ENCODE data around the gene C16orf74. TPM values are rescaled to one million over a fixed set of nuclear protein-coding genes. Genes with fewer than 3 reads are reported as not detected.
A peak's percentile ranks its signal among the peaks of the same experiment; 100 is the strongest.

The C16orf74 gene
- total RNA-seq, 1 donor from 2014 or later, result 0.30 TPM

DNA sequence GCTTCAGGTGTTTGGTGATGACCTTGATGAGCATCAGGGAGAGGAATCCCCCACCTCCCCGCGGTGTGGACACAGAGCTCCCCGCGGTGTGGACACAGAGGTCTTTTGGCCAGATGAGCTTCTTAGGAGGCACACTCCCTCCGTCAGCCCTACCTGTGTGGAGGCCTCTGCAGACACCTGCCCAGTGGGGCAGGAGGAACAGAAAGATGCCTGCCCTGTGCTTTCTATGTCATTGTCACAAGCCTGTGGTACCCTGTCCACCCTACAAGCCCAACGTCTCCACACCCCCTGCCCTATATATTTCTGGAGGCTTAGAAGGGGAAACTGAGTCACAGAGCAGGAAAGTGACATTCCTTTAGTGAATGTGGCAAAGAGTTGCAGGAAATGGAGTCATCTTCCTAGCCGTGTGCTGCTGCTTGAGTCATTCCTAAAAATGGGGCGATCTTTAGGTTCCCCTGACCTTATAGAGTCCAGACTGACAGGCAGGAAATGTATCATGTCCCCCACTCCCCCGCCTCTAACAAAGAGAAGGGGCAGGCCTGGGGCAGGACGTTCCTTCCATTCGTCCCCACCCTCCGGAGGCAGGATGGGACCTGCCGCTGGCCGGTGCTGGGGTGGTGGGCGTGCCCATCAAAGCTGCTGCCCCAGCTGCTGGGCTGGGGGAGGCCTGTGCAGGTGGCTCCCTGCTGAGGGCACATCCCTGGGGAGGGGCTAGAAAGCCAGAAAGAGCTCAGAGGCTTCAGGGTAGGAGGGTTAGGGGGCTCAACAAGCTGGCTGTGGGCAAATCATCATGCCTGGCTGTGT is 1.0 kb upstream of the C16orf74 start:
- DNase-seq (ENCODE audit: low spot score), result no peak
- no peak for ATAC-seq

DNA sequence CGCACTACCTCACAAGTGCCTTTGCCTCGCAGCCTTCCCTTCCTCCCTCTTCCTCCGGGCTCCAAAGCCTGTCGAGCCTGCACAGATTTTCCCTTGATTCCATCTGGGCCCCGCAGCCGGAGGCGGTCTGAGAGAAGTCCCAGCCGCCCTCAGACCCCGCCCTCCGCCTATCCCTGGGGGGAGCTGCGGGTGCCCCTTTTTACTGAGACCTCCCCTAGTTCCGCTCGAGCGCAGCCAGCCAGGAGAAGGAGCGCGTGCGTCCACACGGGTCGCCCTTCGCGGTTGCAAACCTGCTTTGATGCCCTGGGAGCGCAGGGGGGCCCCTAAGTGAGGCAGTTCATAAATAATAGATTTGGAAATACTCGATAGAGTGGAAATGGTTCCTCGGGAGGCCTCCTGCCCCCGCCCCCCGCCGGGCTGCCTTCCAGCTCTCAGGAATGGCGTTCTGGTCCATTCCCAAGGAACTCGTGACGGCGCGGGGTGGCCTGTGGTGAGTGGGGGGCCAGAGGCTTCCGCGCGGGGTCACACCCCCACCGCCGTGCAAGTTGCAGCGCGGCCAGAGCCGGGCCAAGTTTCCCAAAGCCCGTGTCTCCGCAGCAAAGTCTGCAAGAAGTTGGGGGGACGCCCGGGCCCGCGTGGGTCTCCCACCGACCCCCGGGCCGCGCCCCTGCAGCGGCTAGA is 610 bp downstream of the C16orf74 start:
- no peak for DNase-seq (ENCODE audit: low spot score)
- ATAC-seq, result no peak

DNA sequence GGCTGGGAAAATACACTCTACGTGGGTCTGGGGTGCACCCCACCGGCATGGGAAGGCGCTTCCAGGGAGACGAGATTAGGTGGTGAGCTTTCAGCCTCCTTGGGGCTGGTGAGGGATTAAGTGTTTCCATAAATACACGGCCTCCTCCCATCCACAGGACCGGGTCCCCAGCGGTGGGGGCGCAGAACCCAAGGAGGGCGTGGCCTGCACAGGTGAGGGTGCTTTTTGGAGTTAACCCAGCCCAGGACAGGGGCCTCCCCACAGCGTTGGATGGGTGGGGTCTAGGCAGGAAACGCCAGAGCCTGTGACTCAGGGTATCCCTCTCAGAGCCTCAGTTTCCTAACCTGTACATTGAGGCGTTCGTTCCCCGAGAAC is 1.1 kb downstream of the C16orf74 start:
- ATAC-seq (no peak), DNase-seq (ENCODE audit: low spot score) (no peak)

DNA sequence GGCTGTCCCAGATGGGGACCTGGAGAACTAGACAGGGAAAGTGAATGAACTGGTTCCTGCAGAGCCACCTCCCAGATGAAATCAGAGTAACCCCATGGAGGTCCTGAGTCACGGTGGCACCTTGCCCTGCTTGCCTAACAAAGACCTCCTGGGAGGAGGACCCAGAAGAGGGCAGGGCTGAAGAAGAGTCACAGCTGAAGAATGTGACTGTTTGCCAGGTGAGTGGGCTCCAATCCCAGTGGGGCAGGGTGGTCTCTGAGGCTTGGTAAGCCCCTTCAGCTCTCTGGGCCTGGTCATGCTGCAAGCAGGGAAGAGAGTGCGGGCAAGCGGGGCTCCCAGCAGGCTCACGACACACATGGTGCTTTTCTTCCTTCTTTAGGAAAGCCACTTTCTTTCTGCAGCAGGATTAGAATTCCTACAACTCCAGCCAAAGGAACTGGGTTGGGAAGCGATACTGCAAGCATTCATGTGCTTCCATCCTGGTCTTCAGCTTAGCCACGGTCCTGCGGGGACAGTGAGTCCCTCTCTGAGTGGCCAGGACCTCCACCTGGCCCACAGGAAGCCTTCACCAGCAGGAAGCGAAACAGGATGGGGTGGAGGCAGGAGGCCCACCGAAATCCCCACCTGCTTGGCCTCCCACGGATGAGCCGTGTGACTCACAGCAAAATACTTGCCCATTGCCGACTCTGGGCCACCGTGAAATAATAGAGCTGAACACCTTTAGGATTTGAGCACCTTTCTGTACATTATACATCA is 4.3 kb downstream of the C16orf74 start:
- ATAC-seq (no peak), DNase-seq (ENCODE audit: low spot score) (no peak)

DNA sequence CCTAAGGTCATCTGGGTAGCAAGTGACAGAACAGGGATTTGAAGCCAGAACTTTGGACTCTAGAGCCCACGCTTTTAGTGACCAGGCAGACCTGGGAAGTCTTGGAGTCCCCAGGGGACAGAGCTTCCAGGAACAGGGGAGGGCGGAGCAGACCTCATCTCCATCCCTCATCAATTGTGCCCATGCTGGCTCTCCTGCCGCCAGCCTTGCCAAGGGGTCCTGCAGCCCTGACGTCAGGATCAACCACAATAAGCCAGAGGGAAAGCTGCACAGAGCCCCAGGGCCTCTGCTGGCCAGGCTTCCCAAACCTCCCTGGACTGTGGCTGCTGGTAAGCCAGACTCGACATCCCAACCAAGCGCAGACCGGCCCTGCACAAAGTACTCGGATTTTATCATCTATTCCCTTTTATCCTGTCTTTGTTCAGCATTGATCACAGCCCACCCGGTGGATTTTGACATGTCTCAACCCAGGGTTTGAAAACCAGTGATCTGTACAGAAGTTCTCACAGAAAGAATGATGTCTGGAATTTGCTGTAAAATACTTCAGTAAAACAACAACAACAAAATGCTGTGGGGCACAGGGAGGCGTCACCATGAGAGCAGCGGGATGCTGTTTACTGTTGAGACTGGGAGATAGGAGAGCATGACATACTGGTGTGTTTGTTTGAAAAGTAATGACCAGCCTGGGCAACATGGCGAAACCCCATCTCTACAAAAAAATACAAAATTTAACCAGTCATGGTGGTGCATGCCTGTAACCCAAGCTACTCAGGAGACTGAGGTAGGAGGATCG is 11.8 kb downstream of the C16orf74 start:
- ATAC-seq, result no peak
- no peak for DNase-seq (ENCODE audit: low spot score)

DNA sequence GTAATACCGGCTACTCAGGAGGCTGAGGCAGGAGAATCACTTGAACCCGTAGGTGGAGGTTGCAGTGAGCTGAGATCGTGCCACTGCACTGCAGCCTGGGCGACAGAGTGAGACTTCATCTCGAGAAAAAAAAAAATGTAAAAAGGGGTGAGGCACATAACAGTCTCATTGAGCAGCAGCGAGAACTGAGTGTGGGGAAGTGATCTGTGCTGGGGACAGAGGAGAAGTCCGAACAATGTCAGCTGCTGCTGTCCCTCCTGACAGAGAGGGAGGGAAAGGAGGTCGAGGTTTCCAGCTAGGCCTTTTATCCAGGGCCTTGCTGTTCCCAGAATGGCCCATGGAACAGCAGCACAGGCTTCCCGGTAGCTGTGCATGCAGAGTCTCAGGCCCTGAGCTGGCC is 14.0 kb downstream of the C16orf74 start:
- DNase-seq (ENCODE audit: low spot score) (no peak), ATAC-seq (no peak)

DNA sequence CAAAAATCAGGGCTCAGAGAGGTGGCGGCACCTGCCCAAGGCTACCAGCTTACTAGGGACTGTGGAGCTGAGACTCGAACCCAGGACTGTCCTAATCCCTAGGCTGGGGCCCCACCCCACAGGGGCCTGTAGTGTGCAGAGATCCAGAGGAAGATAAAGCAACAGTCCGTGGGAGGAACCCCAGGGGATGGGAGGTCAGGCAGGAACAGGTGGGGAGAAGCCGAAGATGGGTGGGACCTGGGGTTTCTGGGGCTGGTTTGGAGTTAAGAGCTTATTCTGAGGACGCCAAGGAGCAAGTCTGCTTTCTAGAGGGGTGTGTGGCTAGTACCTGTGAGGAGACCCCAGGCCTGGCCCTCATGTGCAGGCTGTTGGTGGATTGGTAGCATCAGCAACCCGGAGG is 14.9 kb downstream of the C16orf74 start:
- DNase-seq (ENCODE audit: low spot score), result no peak
- ATAC-seq, result no peak

DNA sequence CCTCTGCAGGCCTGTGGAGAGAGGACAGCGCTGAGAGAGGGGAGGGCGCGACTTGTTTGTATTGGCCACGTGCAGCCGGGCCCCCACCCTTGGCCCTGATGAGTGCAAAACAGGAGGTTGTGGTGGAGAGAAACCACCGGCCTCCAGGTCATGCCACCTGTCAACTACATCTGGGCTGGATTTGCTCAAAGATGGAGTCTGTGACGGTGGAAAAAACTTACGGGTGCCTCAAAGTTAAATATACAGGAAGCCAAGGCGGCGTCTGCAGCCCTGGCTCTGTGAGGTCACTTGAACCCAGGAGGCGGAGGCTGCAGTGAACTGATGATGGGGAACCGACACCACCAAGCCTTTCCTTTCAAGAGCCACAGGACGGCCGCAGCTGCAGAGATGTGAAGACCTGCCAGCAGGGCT is 15.7 kb downstream of the C16orf74 start:
- ATAC-seq, result no peak
- DNase-seq (ENCODE audit: low spot score), result no peak

DNA sequence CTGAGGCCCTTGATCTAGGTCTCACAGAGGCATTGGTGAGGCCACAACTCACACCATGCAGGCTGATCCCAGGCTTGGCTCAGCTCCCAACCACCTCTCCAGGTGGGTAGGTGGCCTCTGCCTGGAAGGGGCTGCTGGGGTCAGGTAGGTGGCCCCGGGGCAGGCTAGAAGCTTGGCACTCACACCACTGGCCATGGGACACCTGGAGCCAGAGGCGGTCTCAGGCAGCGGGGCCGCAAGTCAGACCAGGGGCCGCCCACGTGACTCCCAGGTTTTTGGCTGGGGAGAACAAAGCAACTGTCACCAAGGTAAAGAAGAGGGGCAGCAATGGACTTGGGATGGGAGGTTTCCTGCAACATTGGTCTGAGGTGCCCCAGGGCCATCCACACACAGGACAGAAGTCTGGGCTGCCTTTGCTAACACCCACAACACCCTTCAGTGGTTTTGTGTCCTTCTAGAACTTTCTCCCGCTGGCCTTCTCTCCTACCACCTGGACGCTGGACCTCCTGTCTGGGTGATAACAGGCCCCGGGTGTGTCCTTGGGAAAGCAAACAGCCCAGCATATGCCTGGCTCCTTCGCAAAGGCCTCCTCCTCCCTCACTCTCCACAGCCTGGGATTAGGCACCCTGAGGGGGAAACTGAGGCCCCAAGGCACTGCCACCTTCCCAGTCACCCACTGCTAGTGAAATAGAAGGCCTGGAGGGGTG is 16.4 kb downstream of the C16orf74 start:
- DNase-seq (ENCODE audit: low spot score) (no peak), ATAC-seq (no peak)

DNA sequence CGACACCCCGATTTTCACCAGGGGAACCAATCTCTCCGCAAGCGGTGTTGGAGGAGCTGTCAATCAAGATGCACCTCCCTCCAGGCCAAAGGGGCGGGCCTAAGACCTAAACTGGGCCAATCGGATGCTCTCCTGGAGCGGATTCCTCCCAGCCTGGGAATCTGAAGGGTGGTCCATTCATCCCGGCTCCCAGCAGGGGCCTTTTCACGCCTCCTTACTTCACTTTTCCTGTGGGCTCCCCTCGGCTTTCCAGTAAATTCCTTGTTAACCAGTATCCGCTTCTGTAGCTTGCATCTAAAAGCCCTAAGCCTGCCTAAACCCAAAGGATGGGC is 17.1 kb downstream of the C16orf74 start:
- ATAC-seq, result no peak
- DNase-seq (ENCODE audit: low spot score), result no peak

DNA sequence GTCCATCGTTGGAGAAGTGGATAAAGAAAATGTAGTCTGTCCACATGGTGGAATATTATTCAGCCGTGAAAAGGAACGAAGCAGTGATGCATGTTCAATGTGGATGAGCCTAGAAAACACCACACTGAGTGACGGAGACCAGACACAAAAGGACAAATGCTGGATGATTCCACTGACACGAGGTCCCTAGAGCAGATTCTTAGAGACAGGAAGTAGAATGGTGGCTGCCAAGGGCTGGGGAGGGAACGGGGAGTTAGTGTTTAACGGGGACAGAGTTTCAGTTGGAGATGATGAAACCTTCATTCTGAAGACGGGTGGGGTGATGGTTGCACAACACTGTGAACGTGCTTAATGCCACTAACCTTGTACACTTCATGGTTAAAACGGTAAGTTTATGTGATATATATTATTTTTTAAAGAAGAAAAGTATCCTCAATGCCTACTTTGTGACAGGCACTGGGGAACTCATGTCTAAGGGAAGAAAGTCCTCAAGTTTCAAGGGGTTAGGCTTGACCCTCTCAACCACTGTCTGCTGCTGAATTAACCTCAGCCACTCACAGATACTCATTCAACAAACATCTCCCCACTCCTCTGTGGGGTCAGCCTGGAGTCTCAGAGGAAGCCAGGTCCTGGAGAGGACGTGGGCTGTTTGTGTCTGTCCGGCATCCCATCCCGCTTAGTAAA is 17.6 kb downstream of the C16orf74 start:
- ATAC-seq (peak; percentile 30), DNase-seq (ENCODE audit: low spot score) (no peak)

DNA sequence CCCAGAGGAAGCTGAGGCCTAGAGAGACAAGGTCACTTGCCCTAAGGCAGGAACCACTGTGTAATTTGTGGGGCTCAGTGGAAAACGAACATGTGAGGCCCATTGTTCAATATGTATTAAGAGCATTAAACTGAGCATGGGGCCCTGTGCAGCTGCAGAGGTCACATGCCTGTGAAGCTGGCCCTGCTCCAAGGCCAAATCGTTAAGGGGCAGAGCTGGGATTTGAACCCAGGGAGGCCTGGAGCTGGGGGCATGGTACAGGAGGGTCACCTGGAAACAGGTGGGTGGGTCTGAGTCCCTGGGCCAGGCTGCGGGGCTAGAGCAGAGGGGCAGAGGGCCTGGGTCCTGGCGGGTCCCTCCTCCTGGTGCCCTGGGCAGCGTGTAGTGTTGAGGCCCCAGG is 19.7 kb downstream of the C16orf74 start:
- no peak for DNase-seq (ENCODE audit: low spot score)
- no peak for ATAC-seq

DNA sequence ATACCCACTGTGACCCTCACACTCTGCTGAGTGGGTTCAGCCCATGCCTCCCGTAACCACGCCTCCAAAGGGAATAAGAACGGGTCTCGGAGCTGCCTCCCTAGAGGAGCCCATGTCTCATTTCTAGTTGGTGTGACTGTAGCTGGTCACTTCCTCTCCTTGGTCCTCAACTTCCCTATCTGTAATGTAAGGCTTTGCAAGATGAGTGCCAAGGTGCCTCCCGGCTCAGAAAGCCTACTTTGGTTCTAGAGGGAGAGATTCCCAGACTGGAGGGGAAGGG is 20.8 kb downstream of the C16orf74 start:
- DNase-seq (ENCODE audit: low spot score) (no peak), ATAC-seq (peak; percentile 18)

DNA sequence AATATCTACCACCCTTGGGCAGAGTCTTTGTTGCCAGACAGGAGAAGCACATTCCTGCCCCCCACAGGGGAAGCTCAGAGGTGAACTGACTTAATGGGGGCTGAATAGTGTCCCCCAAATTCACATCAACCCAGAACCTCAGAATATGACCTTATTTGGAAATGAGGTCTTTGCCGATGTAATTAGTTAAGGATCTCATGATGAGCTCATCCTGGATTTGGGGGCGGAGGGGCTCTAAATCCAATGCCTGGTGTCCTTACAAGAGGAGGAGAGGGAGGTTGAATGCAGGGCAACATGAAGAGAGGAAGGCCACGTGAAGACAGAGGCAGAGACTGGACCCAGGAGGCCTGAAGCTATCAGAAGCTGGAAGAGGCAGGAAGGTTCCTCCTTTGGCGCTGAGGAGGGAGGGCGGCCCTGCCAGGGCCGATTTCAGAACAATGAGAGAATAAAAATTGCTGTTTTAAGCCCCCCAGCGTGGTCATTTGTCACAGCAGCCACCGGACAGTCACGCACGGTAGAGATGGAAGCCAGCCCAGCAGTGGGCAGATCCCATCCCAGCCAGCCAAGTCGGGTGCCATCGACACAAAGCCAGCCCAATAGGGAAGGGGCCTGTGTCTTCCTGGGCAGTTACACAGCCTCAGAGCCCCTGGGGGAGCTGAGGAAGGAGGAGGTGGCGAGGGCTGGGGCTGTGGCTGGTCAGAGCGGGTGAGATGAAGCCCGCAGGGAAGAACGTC is 21.3 kb downstream of the C16orf74 start:
- ATAC-seq, result no peak

DNA sequence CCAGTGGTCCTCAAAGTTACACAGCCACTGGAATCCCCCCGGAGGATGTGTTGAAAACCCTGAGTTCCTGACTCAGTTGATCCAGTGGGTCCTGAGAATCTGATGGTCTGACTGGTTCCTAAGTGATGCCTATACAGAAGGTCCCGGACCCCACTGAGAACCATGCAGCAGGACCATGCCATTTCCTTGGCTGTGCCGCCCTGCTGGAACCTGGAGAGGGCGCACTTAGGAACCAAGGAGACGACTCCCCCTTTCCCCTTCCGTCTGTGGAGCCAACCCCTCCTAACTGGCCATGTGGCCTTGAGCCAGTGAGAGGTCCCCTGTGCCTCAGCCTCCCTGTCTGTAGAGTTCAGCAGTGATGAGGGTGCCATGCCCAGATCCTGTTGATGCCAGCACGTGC is 22.0 kb downstream of the C16orf74 start:
- ATAC-seq, result no peak
- DNase-seq (ENCODE audit: low spot score), result no peak

More for the DNA sequence above, 21.3 kb downstream of the C16orf74 start:
- no peak for DNase-seq (ENCODE audit: low spot score)

DNA sequence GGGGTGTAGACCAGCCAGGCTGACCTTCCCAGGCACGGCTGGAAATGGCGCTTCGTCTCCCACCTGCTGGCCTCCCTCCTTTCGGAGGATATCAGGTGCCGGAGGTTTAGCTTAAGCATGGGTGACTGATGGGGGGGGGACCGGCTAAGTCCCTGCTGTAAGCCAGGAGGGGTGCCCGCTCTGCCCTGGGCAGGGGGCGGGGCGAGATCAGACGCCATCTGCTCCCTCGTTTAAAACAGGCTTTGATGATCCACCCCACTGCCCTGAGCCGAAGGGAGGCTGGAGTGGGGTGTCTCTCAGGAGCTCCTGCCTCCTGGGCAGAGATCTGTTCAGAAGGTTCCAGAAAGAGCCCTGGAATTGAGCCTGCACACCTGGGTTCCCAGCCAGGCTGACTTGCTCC is 26.0 kb downstream of the C16orf74 start:
- ATAC-seq (no peak), DNase-seq (ENCODE audit: low spot score) (no peak)

DNA sequence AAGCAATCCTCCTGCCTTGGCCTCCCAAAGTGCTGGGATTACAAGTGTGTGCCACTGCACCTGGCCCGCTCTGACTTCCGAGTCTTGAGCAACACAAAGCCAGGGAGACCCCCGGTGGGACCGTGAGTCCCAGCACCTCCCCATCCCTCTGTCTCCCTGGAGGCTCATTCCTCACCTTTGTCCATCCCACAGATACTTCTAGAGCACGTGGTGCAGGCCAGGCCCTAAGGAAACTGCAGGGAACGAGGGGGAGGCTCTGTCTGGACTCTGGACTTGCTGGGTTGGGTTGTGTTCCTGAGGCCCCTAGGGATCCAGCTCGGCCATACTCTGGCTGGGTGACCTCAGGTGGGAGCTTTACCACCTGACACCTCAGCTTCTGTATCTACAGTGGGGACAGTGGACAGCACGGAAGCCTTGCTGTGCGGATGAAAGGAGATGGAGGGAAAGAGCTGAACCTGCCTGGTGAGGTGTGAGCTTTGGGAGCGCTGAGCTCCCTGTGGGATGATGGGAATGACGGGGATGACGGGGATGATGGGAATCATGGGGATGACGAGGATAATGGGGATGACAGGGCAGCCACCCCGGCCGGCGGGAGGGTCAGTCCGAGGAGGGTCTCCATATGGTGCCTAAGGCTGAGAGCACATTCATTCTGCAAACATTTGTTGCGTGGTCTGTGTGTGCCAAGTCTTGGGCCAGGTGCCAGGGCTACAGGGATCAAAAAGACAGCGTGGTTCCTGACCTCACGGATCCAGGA is 26.6 kb downstream of the C16orf74 start:
- ATAC-seq (no peak), DNase-seq (ENCODE audit: low spot score) (no peak)

DNA sequence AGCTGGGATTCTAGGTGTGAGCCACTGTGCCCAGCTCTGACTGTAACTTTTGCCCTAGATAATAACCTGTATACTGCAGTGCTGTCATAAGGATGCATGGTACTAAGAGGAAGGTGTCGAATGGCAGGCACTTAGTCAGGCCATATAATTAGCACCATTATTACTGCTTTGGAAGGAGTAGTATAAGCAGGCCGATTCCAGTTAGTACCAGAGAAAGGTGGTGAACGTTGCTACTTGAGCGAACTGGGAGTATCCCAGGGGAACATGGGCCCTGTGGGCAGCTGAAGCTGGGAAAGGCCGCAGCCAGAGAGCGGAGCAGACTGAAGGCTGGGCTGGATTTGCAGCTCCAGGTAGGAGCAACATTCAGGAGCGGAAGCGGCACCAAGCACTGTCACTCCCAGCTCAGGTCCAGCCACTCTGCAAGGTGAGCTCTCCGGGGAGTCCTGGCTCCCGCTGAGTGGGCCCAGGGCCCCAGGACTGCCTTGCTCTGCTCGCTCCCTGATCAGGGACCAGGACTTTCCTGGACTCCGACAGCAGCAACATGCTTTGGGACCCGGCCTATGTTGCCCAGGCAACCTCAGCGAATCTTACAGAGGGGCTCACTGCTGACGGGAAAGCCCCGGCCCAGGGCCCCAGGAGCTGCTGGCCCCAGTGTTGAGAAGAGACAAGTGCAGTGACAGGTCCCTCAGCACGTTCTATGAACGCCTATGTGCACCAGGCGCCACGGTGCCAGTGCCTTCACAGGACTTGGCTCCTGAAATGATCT is 28.6 kb downstream of the C16orf74 start:
- no peak for ATAC-seq

More for the DNA sequence above, 28.6 kb downstream of the C16orf74 start:
- DNase-seq (ENCODE audit: low spot score), result no peak
